Right forelimb (tissue), 1 donor: ENCODE measurements around the gene VPS35L.
"Not testable (repeated sequence)": the region's sequence is repeated elsewhere in the genome, so short reads cannot be mapped to it uniquely, and the experiment has no call there.

Source experiments
- DNase-seq: peaks from one replicate; pipeline ENCODE4 v3.0.0-alpha.2; 2018

VPS35L gene

GRCh38 chr16:19660432-19660831 lies 104.9 kb downstream of the VPS35L start:
- no peak for DNase-seq

GRCh38 chr16:19662351-19662750 lies 106.8 kb downstream of the VPS35L start:
- no peak for DNase-seq

GRCh38 chr16:19664166-19664565 lies 108.7 kb downstream of the VPS35L start:
- DNase-seq: no peak

- DNase-seq: not testable (repeated sequence)
Measured at GRCh38 chr16:19665313-19665712, 109.8 kb downstream of the VPS35L start.

- no peak for DNase-seq
Measured at GRCh38 chr16:19666477-19666876, 111.0 kb downstream of the VPS35L start.

GRCh38 chr16:19672378-19672777 lies 116.9 kb downstream of the VPS35L start:
- no peak for DNase-seq

- DNase-seq: no peak
Measured at GRCh38 chr16:19674485-19674884, 119.0 kb downstream of the VPS35L start.

- DNase-seq: no peak
Measured at GRCh38 chr16:19677402-19677801, 121.9 kb downstream of the VPS35L start.

GRCh38 chr16:19678804-19679203 lies 123.3 kb downstream of the VPS35L start:
- no peak for DNase-seq

- DNase-seq: not testable (repeated sequence)
Measured at GRCh38 chr16:19679281-19679680, 123.8 kb downstream of the VPS35L start.

GRCh38 chr16:19680881-19681340 lies 125.4 kb downstream of the VPS35L start:
- no peak for DNase-seq

- no peak for DNase-seq
Measured at GRCh38 chr16:19681637-19682036, 126.1 kb downstream of the VPS35L start.

- no peak for DNase-seq
Measured at GRCh38 chr16:19683453-19684236, 128.1 kb downstream of the VPS35L start.

- no peak for DNase-seq
Measured at GRCh38 chr16:19685176-19685575, 129.7 kb downstream of the VPS35L start.

- no peak for DNase-seq
Measured at GRCh38 chr16:19687279-19687678, 131.8 kb downstream of the VPS35L start.

GRCh38 chr16:19688396-19689024 lies 133.0 kb downstream of the VPS35L start:
- DNase-seq: no peak

- no peak for DNase-seq
Measured at GRCh38 chr16:19689342-19689741, 133.8 kb downstream of the VPS35L start.

GRCh38 chr16:19690196-19690595 lies 134.7 kb downstream of the VPS35L start:
- no peak for DNase-seq

GRCh38 chr16:19691161-19691711 lies 135.7 kb downstream of the VPS35L start:
- DNase-seq: no peak

- DNase-seq: no peak
Measured at GRCh38 chr16:19694989-19695388, 139.5 kb downstream of the VPS35L start.

- DNase-seq: peak; percentile 88
Measured at GRCh38 chr16:19696328-19696727, 140.8 kb downstream of the VPS35L start.

GRCh38 chr16:19696961-19697360 lies 141.5 kb downstream of the VPS35L start:
- no peak for DNase-seq

- DNase-seq: no peak
Measured at GRCh38 chr16:19697756-19698318, 142.3 kb downstream of the VPS35L start.
